Gastrocnemius medialis (tissue), 4 donors: ENCODE results near the gene RNF19B. TPM values are rescaled to one million over a fixed set of nuclear protein-coding genes. Genes with fewer than 3 reads are reported as not detected.

ENCODE experiments used
- ATAC-seq, 2 donors: fragments of 150-250 bp; one replicate each; pipeline ENCODE4 v1.9.1; 2016
- DNase-seq, 2 donors: peaks; one replicate each; pipeline ENCODE4 v3.0.0-alpha.2; 2019
- H3K27ac ChIP-seq, 4 donors: fragments of 200-600 bp; sonication (generic); 1 replicate in 1 of 4; 2 replicates in 3 of 4; pipeline ENCODE4 v1.5.1; 2016 to 2018; ENCODE audit warnings: mild to moderate bottlenecking in 2 of 4, moderate library complexity in 1 of 4
- H3K27me3 ChIP-seq, 3 donors: fragments of 200-600 bp; sonication (generic) in 2 of 3; 1 replicate in 1 of 3; 2 replicates in 2 of 3; pipeline versions ENCODE4 v1.5.1 to v1.6.0; 2016 to 2019; ENCODE audit warnings: mild to moderate bottlenecking in 1 of 3, moderate library complexity in 1 of 3
- H3K36me3 ChIP-seq, 2 donors: fragments of 200-600 bp; sonication (generic) in 1 of 2; one replicate each; pipeline ENCODE4 v1.5.1; 2017 to 2018
- H3K4me1 ChIP-seq, 2 donors: fragments of 200-600 bp; sonication (generic) in 1 of 2; one replicate each; pipeline ENCODE4 v1.5.1; 2016 to 2017; ENCODE audit warnings: mild to moderate bottlenecking in 2 of 2
- H3K4me3 ChIP-seq, 4 donors: fragments of 200-600 bp; sonication (generic) in 3 of 4; 1 replicate in 1 of 4; 2 replicates in 3 of 4; pipeline ENCODE4 v1.5.1; 2016 to 2019; ENCODE audit warnings: mild to moderate bottlenecking in 2 of 4
- H3K9me3 ChIP-seq, 3 donors: fragments of 200-600 bp; sonication (generic) in 2 of 3; 1 replicate in 1 of 3; 2 replicates in 2 of 3; pipeline ENCODE4 v1.5.1; 2016 to 2019
- CTCF ChIP-seq, 5 experiments: fragments of 450-650 bp in 3 of 5; fragments of 200-600 bp in 2 of 5; sonication (generic) in 2 of 5; IDR thresholded peaks in 4 of 5; conservative IDR thresholded peaks in 1 of 5; 1 replicate in 4 of 5; 2 replicates in 1 of 5; pipeline ENCODE4 v1.5.1; 2016 to 2019; ENCODE audit warnings: antibody characterized with exemption in 5 of 5, mild to moderate bottlenecking in 3 of 5, moderate library complexity in 3 of 5
- POLR2A ChIP-seq, 2 donors: fragments of 450-650 bp; IDR thresholded peaks; one replicate each; pipeline ENCODE4 v1.6.1; 2017; ENCODE audit warnings: antibody characterized with exemption in 2 of 2, mild to moderate bottlenecking in 2 of 2, moderate library complexity in 2 of 2
- in situ Hi-C, 4 donors: fragments of 200-750 bp; cut with MboI; loops; one replicate each; pipeline versions ENCODE4 v1.15.0 to v1.8.0; 2017; ENCODE audit warnings: low sequenced_read_pairs in 4 of 4
- intact Hi-C: fragments of 100-400 bp; cut with DNase I; formaldehyde crosslinking; loops from one replicate; pipeline ENCODE4 v1.15.1; 2023; ENCODE audit warnings: low total_unique reads
- total RNA-seq, 4 donors: library from RNA; depleted of rRNA; stranded (reverse); fragments of >200 nt; gene quantifications; one replicate each; pipeline versions ENCODE4 v1.1.0 to v1.2.3, GENCODE V29; 2016

Gene RNF19B
- total RNA-seq, 4 donors from 2014 or later: 22.7 to 34.4 (median 28.6) TPM

GRCh38 chr1:32937061-32937460 is 27.5 kb downstream of the RNF19B start:
- no peaks in the 10 kb centered on the region for H3K9me3 ChIP-seq
- H3K4me1 ChIP-seq: peaks cover 4 to 6% of the 10 kb centered on the region in 2 donors
- H3K4me3 ChIP-seq: no peak overlapping the region
- DNase-seq (no peak), ATAC-seq (no peak)
- intact Hi-C loops (no loop called here), in situ Hi-C loops (loop anchor here in 3 of 4 donors (5.0 to 10.0 kb wide), 5 partner anchors 68 to 148 kb away; partner anchors contain the start of gene AZIN2 (in 2 of the 3))
- H3K27me3 ChIP-seq: no peaks in the 10 kb centered on the region
- TF ChIP-seq CTCF (IDR thresholded peaks at IDR 0.05 in 4 of 5, conservative IDR thresholded peaks at IDR 0.05 in 1 of 5) (no peak), POLR2A (IDR thresholded peaks at IDR 0.05) (no peak)
- H3K27ac ChIP-seq: no peak overlapping the region
- peaks cover 0 to 49% of the 10 kb centered on the region in 2 donors for H3K36me3 ChIP-seq

GRCh38 chr1:32934535-32934934 is 30.1 kb downstream of the RNF19B start:
- Histone ChIP-seq H3K9me3 (no peaks in the 10 kb centered on the region), H3K4me3 (no peak overlapping the region), H3K27ac (no peak overlapping the region), H3K36me3 (peaks cover 0 to 28% of the 10 kb centered on the region in 2 donors), H3K4me1 (peaks cover 0 to under 1% of the 10 kb centered on the region in 2 donors), H3K27me3 (no peaks in the 10 kb centered on the region)
- in situ Hi-C loops: loop anchor here in 2 of 4 donors (10.0 kb wide), 4 partner anchors 70 to 150 kb away; partner anchors contain the start of gene AZIN2 (in 1 of the 2)
- intact Hi-C loops: no loop called here
- TF ChIP-seq CTCF (IDR thresholded peaks at IDR 0.05 in 4 of 5, conservative IDR thresholded peaks at IDR 0.05 in 1 of 5): no peak
- no peak for TF ChIP-seq POLR2A (IDR thresholded peaks at IDR 0.05)
- DNase-seq (no peak), ATAC-seq (no peak)

DNA sequence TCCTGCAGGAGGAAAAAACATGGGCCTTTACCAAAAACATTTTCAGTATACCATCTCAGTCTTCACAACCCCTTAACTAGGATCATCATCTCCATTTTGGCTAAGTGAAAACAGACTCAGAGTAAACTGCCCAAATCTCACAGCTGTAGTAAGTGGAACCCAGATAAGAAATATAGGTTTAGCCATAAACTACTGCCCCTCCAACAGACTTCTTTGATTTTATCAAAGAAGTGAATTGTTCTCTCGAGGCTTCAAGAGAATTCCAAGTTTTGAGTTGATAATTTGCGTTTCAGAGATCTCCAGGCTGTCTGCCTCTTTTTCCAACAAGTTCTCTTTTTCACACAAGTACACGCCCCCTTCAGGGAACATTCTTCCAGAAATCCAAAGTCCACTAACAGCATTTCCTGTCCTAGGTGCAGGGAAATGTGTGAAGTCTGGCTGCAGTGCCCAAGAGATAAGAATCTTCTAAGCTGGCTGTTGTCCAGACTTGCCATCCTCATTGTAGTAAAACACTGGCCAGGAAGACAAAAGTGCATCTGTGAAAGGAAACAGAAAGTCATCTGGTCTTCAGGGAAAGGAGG is 30.8 kb downstream of the RNF19B start:
- DNase-seq (no peak), ATAC-seq (peak in 1 of 2 donors; percentile 49)
- Histone ChIP-seq H3K4me1 (no peaks in the 10 kb centered on the region), H3K9me3 (no peaks in the 10 kb centered on the region), H3K4me3 (no peak overlapping the region), H3K27me3 (no peaks in the 10 kb centered on the region), H3K27ac (peak overlapping the region in 3 of 4 donors; percentile 26 to 59 (median 41)), H3K36me3 (peaks cover 0 to 28% of the 10 kb centered on the region in 2 donors)
- in situ Hi-C loops (loop anchor here in 2 of 4 donors (10.0 kb wide), 4 partner anchors 71 to 151 kb away; partner anchors contain the start of gene AZIN2 (in 1 of the 2)), intact Hi-C loops (loop anchor here (1.0 kb wide), 2 partner anchors 121 to 152 kb away; no protein-coding TSS in a partner anchor)
- TF ChIP-seq CTCF (IDR thresholded peaks at IDR 0.05 in 4 of 5, conservative IDR thresholded peaks at IDR 0.05 in 1 of 5): peak in 1 of 5 experiments; percentile 12
- TF ChIP-seq POLR2A (IDR thresholded peaks at IDR 0.05): no peak

DNA sequence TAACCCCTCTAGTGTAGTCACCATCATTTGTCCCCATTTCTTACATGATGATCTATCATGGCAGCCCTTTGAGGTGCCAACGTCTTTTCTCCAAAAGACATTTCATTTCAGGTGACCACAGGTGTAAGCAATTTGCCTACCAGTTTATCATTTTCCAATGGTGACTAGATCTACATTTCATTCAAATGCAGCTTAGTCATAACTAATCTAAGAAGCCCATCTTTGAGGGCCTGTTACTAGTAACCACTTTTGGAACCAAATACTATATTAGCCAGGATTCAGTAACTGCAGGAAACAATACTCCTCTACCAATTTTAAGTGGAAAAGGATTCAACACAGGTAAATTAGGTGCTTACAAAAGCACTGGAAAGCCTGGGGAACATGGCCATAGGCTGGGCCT is 32.8 kb downstream of the RNF19B start:
- peaks cover 0 to 14% of the 10 kb centered on the region in 2 donors for H3K36me3 ChIP-seq
- TF ChIP-seq CTCF (IDR thresholded peaks at IDR 0.05 in 4 of 5, conservative IDR thresholded peaks at IDR 0.05 in 1 of 5) (no peak), POLR2A (IDR thresholded peaks at IDR 0.05) (no peak)
- DNase-seq: no peak
- intact Hi-C loops (no loop called here), in situ Hi-C loops (loop anchor here in 2 of 4 donors (10.0 kb wide), 4 partner anchors 73 to 153 kb away; partner anchors contain the start of gene AZIN2 (in 1 of the 2))
- H3K27me3 ChIP-seq: peaks cover 0 to 3% (median 0%) of the 10 kb centered on the region in 3 donors
- no peak for ATAC-seq
- no peak overlapping the region for H3K4me3 ChIP-seq
- H3K9me3 ChIP-seq: no peaks in the 10 kb centered on the region
- H3K27ac ChIP-seq: no peak overlapping the region
- H3K4me1 ChIP-seq: no peaks in the 10 kb centered on the region
